NB4 (cell line): ENCODE measurements around the gene TOGARAM2.

ENCODE experiments used
- MAX ChIP-seq: IDR thresholded peaks from 2 replicates; pipeline ENCODE4 v1.6.1; 2011; ENCODE audit warnings: low read depth, low read length
- POLR2A ChIP-seq: IDR thresholded peaks from 2 replicates; pipeline ENCODE4 v1.6.1; 2011; ENCODE audit warnings: mild to moderate bottlenecking; ENCODE audit not compliant: insufficient read length; ENCODE audit errors: extremely low read depth
- TF ChIP-seq, protein P1 (sequence below): IDR thresholded peaks from one replicate; pipeline ENCODE4 v1.5.1; 2012; ENCODE audit warnings: low read depth, low read length

- TF ChIP-seq, protein P1, sequence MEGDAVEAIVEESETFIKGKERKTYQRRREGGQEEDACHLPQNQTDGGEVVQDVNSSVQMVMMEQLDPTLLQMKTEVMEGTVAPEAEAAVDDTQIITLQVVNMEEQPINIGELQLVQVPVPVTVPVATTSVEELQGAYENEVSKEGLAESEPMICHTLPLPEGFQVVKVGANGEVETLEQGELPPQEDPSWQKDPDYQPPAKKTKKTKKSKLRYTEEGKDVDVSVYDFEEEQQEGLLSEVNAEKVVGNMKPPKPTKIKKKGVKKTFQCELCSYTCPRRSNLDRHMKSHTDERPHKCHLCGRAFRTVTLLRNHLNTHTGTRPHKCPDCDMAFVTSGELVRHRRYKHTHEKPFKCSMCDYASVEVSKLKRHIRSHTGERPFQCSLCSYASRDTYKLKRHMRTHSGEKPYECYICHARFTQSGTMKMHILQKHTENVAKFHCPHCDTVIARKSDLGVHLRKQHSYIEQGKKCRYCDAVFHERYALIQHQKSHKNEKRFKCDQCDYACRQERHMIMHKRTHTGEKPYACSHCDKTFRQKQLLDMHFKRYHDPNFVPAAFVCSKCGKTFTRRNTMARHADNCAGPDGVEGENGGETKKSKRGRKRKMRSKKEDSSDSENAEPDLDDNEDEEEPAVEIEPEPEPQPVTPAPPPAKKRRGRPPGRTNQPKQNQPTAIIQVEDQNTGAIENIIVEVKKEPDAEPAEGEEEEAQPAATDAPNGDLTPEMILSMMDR = no peak
- TF ChIP-seq MAX = no peak
- TF ChIP-seq POLR2A = no peak
Measured at GRCh38 chr2:28948160-28948559, 32.9 kb upstream of the TOGARAM2 start.
